ENCODE measurements around the gene FIGN. TPM values are rescaled to one million over a fixed set of nuclear protein-coding genes. Genes with fewer than 3 reads are reported as not detected.

The FIGN gene
- polyA plus RNA-seq, 1 donor from 2014 or later = 0.71 TPM

DNA sequence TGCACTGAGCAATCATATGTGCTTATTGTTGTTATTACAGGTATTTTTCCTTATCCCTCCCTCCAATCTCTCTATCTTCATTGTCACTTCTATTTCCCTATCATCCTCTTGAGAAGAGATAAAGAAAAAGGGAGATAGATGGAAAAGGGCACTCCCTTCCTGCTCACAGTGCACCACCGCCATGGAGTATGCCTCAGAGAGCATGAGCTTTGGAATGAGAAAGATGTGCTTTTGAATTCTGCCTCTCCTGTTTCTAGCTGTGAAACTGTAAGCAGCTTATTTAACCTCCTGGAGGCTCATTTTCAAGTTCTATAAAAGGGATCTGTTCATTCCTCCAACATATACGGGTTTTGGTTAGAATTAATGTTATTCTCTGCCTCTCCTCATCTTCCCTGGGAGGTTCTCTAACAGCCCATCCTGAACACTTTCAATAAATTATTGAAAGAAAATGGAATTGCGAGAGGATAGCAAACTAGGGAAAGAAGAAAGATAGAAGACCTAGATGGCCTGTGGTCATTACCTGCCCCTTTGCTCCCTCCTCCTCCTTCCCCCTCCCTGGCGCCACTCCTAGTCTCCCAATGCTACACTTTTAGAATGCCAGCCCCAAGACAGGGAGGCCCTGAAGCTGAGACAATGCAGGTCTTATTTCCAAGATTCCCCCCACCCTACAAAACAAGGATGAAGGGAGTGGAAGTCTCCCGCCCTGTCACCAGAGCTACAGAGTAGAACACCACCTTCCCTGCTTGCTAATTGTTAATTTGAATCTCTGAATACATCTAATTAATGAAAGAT lies 37.8 kb downstream of the FIGN start:
- H3K9me2 ChIP-seq (ENCODE audit: insufficient read depth, low read length) = no peaks in the 10 kb centered on the region
- H3F3A ChIP-seq (ENCODE audit: insufficient read depth, low read length, poor library complexity, severe bottlenecking) = no peaks in the 10 kb centered on the region
- no peak overlapping the region for H3K9ac ChIP-seq (ENCODE audit: low read length)
- no peaks in the 10 kb centered on the region for H3K79me2 ChIP-seq (replicated peaks; ENCODE audit: insufficient read depth, low read length)
- no peak for TF ChIP-seq TAF1 (IDR thresholded peaks at IDR 0.05; ENCODE audit: low read depth)
- no peak for TF ChIP-seq EZH2 (IDR thresholded peaks at IDR 0.05; ENCODE audit: borderline replicate concordance, insufficient read depth, low read length, poor library complexity, severe bottlenecking)
- TF ChIP-seq, protein P1, sequence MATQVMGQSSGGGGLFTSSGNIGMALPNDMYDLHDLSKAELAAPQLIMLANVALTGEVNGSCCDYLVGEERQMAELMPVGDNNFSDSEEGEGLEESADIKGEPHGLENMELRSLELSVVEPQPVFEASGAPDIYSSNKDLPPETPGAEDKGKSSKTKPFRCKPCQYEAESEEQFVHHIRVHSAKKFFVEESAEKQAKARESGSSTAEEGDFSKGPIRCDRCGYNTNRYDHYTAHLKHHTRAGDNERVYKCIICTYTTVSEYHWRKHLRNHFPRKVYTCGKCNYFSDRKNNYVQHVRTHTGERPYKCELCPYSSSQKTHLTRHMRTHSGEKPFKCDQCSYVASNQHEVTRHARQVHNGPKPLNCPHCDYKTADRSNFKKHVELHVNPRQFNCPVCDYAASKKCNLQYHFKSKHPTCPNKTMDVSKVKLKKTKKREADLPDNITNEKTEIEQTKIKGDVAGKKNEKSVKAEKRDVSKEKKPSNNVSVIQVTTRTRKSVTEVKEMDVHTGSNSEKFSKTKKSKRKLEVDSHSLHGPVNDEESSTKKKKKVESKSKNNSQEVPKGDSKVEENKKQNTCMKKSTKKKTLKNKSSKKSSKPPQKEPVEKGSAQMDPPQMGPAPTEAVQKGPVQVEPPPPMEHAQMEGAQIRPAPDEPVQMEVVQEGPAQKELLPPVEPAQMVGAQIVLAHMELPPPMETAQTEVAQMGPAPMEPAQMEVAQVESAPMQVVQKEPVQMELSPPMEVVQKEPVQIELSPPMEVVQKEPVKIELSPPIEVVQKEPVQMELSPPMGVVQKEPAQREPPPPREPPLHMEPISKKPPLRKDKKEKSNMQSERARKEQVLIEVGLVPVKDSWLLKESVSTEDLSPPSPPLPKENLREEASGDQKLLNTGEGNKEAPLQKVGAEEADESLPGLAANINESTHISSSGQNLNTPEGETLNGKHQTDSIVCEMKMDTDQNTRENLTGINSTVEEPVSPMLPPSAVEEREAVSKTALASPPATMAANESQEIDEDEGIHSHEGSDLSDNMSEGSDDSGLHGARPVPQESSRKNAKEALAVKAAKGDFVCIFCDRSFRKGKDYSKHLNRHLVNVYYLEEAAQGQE (IDR thresholded peaks at IDR 0.05; ENCODE audit: borderline replicate concordance) = no peak
- TF ChIP-seq, protein P2, sequence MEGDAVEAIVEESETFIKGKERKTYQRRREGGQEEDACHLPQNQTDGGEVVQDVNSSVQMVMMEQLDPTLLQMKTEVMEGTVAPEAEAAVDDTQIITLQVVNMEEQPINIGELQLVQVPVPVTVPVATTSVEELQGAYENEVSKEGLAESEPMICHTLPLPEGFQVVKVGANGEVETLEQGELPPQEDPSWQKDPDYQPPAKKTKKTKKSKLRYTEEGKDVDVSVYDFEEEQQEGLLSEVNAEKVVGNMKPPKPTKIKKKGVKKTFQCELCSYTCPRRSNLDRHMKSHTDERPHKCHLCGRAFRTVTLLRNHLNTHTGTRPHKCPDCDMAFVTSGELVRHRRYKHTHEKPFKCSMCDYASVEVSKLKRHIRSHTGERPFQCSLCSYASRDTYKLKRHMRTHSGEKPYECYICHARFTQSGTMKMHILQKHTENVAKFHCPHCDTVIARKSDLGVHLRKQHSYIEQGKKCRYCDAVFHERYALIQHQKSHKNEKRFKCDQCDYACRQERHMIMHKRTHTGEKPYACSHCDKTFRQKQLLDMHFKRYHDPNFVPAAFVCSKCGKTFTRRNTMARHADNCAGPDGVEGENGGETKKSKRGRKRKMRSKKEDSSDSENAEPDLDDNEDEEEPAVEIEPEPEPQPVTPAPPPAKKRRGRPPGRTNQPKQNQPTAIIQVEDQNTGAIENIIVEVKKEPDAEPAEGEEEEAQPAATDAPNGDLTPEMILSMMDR (IDR thresholded peaks at IDR 0.05; ENCODE audit: poor library complexity, severe bottlenecking) = no peak
- TF ChIP-seq SMC3 (conservative IDR thresholded peaks at IDR 0.05; ENCODE audit: poor library complexity) = no peak
- TF ChIP-seq POLR2AphosphoS5 (IDR thresholded peaks at IDR 0.05) = no peak
- TF ChIP-seq RAD21 (conservative IDR thresholded peaks at IDR 0.05) = no peak
- no peak for TF ChIP-seq MXI1 (conservative IDR thresholded peaks at IDR 0.05; ENCODE audit: poor library complexity, severe bottlenecking)
- TF ChIP-seq EP300 (conservative IDR thresholded peaks at IDR 0.05; ENCODE audit: poor library complexity, severe bottlenecking) = no peak
- no peaks in the 10 kb centered on the region for H4K20me1 ChIP-seq (ENCODE audit: insufficient read depth)
- no peaks in the 10 kb centered on the region for H3K27me3 ChIP-seq (ENCODE audit: insufficient read depth, low read depth, low read length)
- no peak overlapping the region for H3K4me3 ChIP-seq (ENCODE audit: low read length)
- no peaks in the 10 kb centered on the region for H3K36me3 ChIP-seq (ENCODE audit: insufficient read depth, low read length)
- H3K4me2 ChIP-seq (ENCODE audit: low read length) = no peak overlapping the region
- H3K9me3 ChIP-seq (ENCODE audit: low read length) = no peaks in the 10 kb centered on the region
- H2AFZ ChIP-seq (ENCODE audit: low read depth, low read length) = no peak overlapping the region
- H3K27ac ChIP-seq (ENCODE audit: low read length) = no peak overlapping the region

DNA sequence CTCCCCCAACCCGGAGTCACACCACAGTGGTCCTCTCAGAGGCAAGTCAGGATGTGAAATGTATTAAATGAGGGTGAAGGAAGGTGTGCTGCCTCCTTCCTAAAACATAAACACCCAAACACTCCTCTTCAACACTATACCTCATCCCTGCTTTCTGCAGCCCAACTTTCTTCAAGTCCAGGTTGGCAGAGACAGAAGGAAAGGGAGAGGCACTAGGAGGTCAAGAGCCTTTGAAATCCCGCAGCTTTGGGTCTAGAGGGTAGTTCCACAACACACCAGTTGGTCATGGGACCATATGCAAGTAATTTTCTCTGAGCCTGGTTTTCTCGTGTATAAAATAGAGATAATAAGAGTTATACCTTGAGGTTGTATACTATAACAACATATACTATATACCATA lies 38.4 kb downstream of the FIGN start:
- Histone ChIP-seq H2AFZ (ENCODE audit: low read depth, low read length) (no peak overlapping the region), H3K27me3 (ENCODE audit: insufficient read depth, low read depth, low read length) (no peaks in the 10 kb centered on the region), H3K36me3 (ENCODE audit: insufficient read depth, low read length) (no peaks in the 10 kb centered on the region), H3K4me3 (ENCODE audit: low read length) (no peak overlapping the region), H3K9ac (ENCODE audit: low read length) (no peak overlapping the region), H3K4me2 (ENCODE audit: low read length) (no peak overlapping the region), H3K9me2 (ENCODE audit: insufficient read depth, low read length) (no peaks in the 10 kb centered on the region), H3K27ac (ENCODE audit: low read length) (no peak overlapping the region), H3K79me2 (replicated peaks; ENCODE audit: insufficient read depth, low read length) (no peaks in the 10 kb centered on the region), H4K20me1 (ENCODE audit: insufficient read depth) (no peaks in the 10 kb centered on the region), H3K9me3 (ENCODE audit: low read length) (no peaks in the 10 kb centered on the region), H3F3A (ENCODE audit: insufficient read depth, low read length, poor library complexity, severe bottlenecking) (no peaks in the 10 kb centered on the region)
- no peak for TF ChIP-seq SMC3 (conservative IDR thresholded peaks at IDR 0.05; ENCODE audit: poor library complexity)
- no peak for TF ChIP-seq MXI1 (conservative IDR thresholded peaks at IDR 0.05; ENCODE audit: poor library complexity, severe bottlenecking)
- TF ChIP-seq, protein P1 (IDR thresholded peaks at IDR 0.05; ENCODE audit: borderline replicate concordance) = no peak
- no peak for TF ChIP-seq TAF1 (IDR thresholded peaks at IDR 0.05; ENCODE audit: low read depth)
- TF ChIP-seq EZH2 (IDR thresholded peaks at IDR 0.05; ENCODE audit: borderline replicate concordance, insufficient read depth, low read length, poor library complexity, severe bottlenecking) = no peak
- TF ChIP-seq, protein P2 (IDR thresholded peaks at IDR 0.05; ENCODE audit: poor library complexity, severe bottlenecking) = no peak
- no peak for TF ChIP-seq RAD21 (conservative IDR thresholded peaks at IDR 0.05)
- no peak for TF ChIP-seq EP300 (conservative IDR thresholded peaks at IDR 0.05; ENCODE audit: poor library complexity, severe bottlenecking)
- TF ChIP-seq POLR2AphosphoS5 (IDR thresholded peaks at IDR 0.05) = no peak
